ENCODE data around the gene COL27A1.

DNA sequence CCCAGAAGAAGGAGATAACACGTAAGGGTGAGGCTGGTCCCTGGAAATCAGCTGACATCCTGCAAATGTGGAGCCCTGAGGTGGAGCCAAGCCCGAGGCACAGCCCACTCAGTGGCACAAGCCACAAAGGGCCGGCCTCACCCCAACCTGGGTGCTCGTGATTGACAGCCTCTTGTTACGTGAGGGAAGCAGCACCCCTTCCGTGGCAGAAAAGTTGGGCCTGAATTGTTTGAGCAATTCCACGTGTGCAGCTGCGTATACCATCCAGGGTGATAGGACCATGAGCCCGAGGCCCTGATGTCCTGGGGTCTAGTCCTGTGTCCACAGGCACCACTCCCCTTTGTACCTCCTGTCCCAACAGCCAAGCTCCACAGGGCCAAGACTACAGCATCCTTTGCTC is 179.2 kb downstream of the COL27A1 start:
- TF ChIP-seq POLR2A (IDR thresholded peaks at IDR 0.05; ENCODE audit: low read length) (no peak), GATA1 (IDR thresholded peaks at IDR 0.05; ENCODE audit: low read depth, low read length) (no peak)

All from erythroblast (primary cell).